ENCODE measurements around the gene PCK1. TPM values are rescaled to one million over a fixed set of nuclear protein-coding genes. Genes with fewer than 3 reads are reported as not detected.

Gene PCK1
- total and polyA plus RNA-seq, 2 experiments from 2014 or later = not detected

DNA sequence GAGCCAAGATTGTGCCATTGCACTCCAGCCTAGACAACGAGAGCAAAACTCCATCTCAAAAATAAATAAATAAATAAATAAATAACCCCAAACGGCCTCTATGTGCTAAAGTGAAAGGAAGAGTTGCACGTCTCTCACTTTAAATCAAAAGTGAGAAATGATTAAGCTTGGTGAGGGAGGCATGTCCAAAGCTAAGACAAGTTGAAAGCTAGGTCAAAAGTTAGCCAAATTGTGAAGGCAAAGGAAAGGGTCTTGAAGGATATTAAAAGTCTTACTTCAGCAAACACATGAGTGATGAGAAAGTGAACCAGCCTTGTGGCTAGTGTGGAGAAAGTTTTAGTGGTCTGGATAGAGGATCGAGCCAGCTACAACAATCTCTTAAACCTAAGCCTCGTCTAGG, 45.0 kb downstream of the PCK1 start:
- Mint-ChIP-seq H3K4me3 (no peak overlapping the region), H3K27me3 (ENCODE audit: insufficient read depth, low read depth, poor library complexity) (peaks cover 13% of the 10 kb centered on the region), H3K9me3 (peaks cover 3% of the 10 kb centered on the region; the same call in 1 of the 3 replicates), H3K27ac (no peak overlapping the region), H3K4me1 (no peaks in the 10 kb centered on the region; the same call in 2 of the 3 replicates), H3K36me3 (ENCODE audit: low read depth) (no peaks in the 10 kb centered on the region)
- no peaks in the 10 kb centered on the region for H3F3A ChIP-seq (replicated peaks; ENCODE audit: low read depth)
- no peaks in the 10 kb centered on the region for H3K27me3 ChIP-seq (ENCODE audit: insufficient read depth)
- H4K20me1 ChIP-seq (replicated peaks; ENCODE audit: insufficient read depth) = no peaks in the 10 kb centered on the region
- H3K4me3 ChIP-seq = no peak overlapping the region
- no peaks in the 10 kb centered on the region for H3K4me1 ChIP-seq (ENCODE audit: insufficient read depth)
- H3K9me2 ChIP-seq (ENCODE audit: insufficient read depth) = no peaks in the 10 kb centered on the region
- no peak overlapping the region for H2AFZ ChIP-seq
- ATAC-seq = no peak
- H3K27ac ChIP-seq (ENCODE audit: low read depth) = no peak overlapping the region
- no peaks in the 10 kb centered on the region for H3K79me2 ChIP-seq (replicated peaks; ENCODE audit: insufficient read depth)
- DNase-seq (ENCODE audit: low spot score) = no peak
- TF ChIP-seq JUNB (IDR thresholded peaks at IDR 0.05; ENCODE audit: unreplicated experiment) = no peak
- no peak for TF ChIP-seq ZNF331 (CRISPR knock-in tag; IDR thresholded peaks at IDR 0.05; ENCODE audit: low read depth)
- TF ChIP-seq NANOG (IDR thresholded peaks at IDR 0.05; ENCODE audit: borderline replicate concordance) = no peak
- TF ChIP-seq, protein P1, sequence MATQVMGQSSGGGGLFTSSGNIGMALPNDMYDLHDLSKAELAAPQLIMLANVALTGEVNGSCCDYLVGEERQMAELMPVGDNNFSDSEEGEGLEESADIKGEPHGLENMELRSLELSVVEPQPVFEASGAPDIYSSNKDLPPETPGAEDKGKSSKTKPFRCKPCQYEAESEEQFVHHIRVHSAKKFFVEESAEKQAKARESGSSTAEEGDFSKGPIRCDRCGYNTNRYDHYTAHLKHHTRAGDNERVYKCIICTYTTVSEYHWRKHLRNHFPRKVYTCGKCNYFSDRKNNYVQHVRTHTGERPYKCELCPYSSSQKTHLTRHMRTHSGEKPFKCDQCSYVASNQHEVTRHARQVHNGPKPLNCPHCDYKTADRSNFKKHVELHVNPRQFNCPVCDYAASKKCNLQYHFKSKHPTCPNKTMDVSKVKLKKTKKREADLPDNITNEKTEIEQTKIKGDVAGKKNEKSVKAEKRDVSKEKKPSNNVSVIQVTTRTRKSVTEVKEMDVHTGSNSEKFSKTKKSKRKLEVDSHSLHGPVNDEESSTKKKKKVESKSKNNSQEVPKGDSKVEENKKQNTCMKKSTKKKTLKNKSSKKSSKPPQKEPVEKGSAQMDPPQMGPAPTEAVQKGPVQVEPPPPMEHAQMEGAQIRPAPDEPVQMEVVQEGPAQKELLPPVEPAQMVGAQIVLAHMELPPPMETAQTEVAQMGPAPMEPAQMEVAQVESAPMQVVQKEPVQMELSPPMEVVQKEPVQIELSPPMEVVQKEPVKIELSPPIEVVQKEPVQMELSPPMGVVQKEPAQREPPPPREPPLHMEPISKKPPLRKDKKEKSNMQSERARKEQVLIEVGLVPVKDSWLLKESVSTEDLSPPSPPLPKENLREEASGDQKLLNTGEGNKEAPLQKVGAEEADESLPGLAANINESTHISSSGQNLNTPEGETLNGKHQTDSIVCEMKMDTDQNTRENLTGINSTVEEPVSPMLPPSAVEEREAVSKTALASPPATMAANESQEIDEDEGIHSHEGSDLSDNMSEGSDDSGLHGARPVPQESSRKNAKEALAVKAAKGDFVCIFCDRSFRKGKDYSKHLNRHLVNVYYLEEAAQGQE (IDR thresholded peaks at IDR 0.05; ENCODE audit: unreplicated experiment) = no peak
- no peak for TF ChIP-seq CREB1 (CRISPR knock-in tag; IDR thresholded peaks at IDR 0.05; ENCODE audit: low read depth)
- TF ChIP-seq ZNF114 (CRISPR knock-in tag; IDR thresholded peaks at IDR 0.05) = no peak
- TF ChIP-seq STAT1 (IDR thresholded peaks at IDR 0.05; ENCODE audit: unreplicated experiment) = no peak
- no peak for TF ChIP-seq EZH2phosphoT487 (IDR thresholded peaks at IDR 0.05; ENCODE audit: unreplicated experiment)
- TF ChIP-seq ETS1 (IDR thresholded peaks at IDR 0.05) = no peak
- TF ChIP-seq EZH2 (IDR thresholded peaks at IDR 0.05; ENCODE audit: low read depth, unreplicated experiment) = no peak
- no peak for TF ChIP-seq POLR2AphosphoS5 (IDR thresholded peaks at IDR 0.05; ENCODE audit: low read depth)
- TF ChIP-seq, protein P2, sequence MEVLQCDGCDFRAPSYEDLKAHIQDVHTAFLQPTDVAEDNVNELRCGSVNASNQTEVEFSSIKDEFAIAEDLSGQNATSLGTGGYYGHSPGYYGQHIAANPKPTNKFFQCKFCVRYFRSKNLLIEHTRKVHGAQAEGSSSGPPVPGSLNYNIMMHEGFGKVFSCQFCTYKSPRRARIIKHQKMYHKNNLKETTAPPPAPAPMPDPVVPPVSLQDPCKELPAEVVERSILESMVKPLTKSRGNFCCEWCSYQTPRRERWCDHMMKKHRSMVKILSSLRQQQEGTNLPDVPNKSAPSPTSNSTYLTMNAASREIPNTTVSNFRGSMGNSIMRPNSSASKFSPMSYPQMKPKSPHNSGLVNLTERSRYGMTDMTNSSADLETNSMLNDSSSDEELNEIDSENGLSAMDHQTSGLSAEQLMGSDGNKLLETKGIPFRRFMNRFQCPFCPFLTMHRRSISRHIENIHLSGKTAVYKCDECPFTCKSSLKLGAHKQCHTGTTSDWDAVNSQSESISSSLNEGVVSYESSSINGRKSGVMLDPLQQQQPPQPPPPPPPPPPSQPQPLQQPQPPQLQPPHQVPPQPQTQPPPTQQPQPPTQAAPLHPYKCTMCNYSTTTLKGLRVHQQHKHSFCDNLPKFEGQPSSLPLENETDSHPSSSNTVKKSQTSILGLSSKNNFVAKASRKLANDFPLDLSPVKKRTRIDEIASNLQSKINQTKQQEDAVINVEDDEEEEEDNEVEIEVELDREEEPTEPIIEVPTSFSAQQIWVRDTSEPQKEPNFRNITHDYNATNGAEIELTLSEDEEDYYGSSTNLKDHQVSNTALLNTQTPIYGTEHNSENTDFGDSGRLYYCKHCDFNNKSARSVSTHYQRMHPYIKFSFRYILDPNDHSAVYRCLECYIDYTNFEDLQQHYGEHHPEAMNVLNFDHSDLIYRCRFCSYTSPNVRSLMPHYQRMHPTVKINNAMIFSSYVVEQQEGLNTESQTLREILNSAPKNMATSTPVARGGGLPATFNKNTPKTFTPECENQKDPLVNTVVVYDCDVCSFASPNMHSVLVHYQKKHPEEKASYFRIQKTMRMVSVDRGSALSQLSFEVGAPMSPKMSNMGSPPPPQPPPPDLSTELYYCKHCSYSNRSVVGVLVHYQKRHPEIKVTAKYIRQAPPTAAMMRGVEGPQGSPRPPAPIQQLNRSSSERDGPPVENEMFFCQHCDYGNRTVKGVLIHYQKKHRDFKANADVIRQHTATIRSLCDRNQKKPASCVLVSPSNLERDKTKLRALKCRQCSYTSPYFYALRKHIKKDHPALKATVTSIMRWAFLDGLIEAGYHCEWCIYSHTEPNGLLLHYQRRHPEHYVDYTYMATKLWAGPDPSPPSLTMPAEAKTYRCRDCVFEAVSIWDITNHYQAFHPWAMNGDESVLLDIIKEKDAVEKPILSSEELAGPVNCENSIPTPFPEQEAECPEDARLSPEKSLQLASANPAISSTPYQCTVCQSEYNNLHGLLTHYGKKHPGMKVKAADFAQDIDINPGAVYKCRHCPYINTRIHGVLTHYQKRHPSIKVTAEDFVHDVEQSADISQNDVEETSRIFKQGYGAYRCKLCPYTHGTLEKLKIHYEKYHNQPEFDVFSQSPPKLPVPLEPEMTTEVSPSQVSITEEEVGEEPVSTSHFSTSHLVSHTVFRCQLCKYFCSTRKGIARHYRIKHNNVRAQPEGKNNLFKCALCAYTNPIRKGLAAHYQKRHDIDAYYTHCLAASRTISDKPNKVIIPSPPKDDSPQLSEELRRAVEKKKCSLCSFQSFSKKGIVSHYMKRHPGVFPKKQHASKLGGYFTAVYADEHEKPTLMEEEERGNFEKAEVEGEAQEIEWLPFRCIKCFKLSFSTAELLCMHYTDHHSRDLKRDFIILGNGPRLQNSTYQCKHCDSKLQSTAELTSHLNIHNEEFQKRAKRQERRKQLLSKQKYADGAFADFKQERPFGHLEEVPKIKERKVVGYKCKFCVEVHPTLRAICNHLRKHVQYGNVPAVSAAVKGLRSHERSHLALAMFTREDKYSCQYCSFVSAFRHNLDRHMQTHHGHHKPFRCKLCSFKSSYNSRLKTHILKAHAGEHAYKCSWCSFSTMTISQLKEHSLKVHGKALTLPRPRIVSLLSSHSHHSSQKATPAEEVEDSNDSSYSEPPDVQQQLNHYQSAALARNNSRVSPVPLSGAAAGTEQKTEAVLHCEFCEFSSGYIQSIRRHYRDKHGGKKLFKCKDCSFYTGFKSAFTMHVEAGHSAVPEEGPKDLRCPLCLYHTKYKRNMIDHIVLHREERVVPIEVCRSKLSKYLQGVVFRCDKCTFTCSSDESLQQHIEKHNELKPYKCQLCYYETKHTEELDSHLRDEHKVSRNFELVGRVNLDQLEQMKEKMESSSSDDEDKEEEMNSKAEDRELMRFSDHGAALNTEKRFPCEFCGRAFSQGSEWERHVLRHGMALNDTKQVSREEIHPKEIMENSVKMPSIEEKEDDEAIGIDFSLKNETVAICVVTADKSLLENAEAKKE (CRISPR knock-in tag; IDR thresholded peaks at IDR 0.05) = no peak
- no peak for TF ChIP-seq CTCF (conservative IDR thresholded peaks at IDR 0.05; ENCODE audit: low read depth in 2 of 2)
- no peak overlapping the region for H3K4me2 ChIP-seq
- no peaks in the 10 kb centered on the region for H3K36me3 ChIP-seq (ENCODE audit: insufficient read depth)
